HepG2 (cell line): ENCODE results near the gene CHN2. TPM values are rescaled to one million over a fixed set of nuclear protein-coding genes. Genes with fewer than 3 reads are reported as not detected.

Experiments used
- FOXA3 ChIP-seq: IDR thresholded peaks from 2 replicates; pipeline ENCODE4 v1.6.1; 2016; ENCODE audit warnings: missing genetic modification reagents, missing compliant biosample characterization
- GABPB1 ChIP-seq: IDR thresholded peaks from 2 replicates; pipeline ENCODE4 v1.6.1; 2016; ENCODE audit warnings: mild to moderate bottlenecking, missing genetic modification reagents, moderate library complexity, missing compliant biosample characterization
- HBP1 ChIP-seq: IDR thresholded peaks from 2 replicates; pipeline ENCODE4 v1.6.1; 2016; ENCODE audit warnings: low read depth, control low read depth
- ISL2 ChIP-seq: sonication (generic); formaldehyde crosslinking; IDR thresholded peaks from 2 replicates; pipeline ENCODE4 v1.5.0; 2020; ENCODE audit warnings: missing genetic modification reagents
- KAT8 ChIP-seq: IDR thresholded peaks from 2 replicates; pipeline ENCODE4 v1.6.1; 2016; ENCODE audit warnings: missing genetic modification reagents, missing compliant biosample characterization
- MAFK ChIP-seq, 2 experiments: IDR thresholded peaks in 1 of 2; conservative IDR thresholded peaks in 1 of 2; 2 replicates each; pipeline ENCODE4 v1.6.1; 2011; ENCODE audit warnings: improper control_type of control experiment in 2 of 2, low read length in 2 of 2
- PRPF4 ChIP-seq: fragments of 200-400 bp; formaldehyde crosslinking; IDR thresholded peaks from 2 replicates; pipeline ENCODE4 v1.6.1; 2016; ENCODE audit warnings: low read length, low read depth; ENCODE audit not compliant: poor library complexity, severe bottlenecking
- RBM39 ChIP-seq: fragments of 200-400 bp; formaldehyde crosslinking; IDR thresholded peaks from one replicate; pipeline ENCODE4 v1.6.1; 2018; ENCODE audit warnings: antibody characterized with exemption, mild to moderate bottlenecking, low read depth, low read length; ENCODE audit not compliant: poor library complexity, severe bottlenecking
- RXRB ChIP-seq: IDR thresholded peaks from 2 replicates; pipeline ENCODE4 v1.6.1; 2016; ENCODE audit warnings: borderline replicate concordance, missing genetic modification reagents, missing compliant biosample characterization
- SP5 ChIP-seq: IDR thresholded peaks from 2 replicates; pipeline ENCODE4 v1.6.1; 2016; ENCODE audit warnings: low read depth, borderline replicate concordance
- TEAD3 ChIP-seq: optimal IDR thresholded peaks from 2 replicates; pipeline ENCODE3; 2016; ENCODE audit warnings: borderline replicate concordance
- TP53 ChIP-seq: sonication (generic); formaldehyde crosslinking; conservative IDR thresholded peaks from 2 replicates; pipeline ENCODE4 v1.4.0; 2020; ENCODE audit warnings: missing genetic modification reagents
- ZBTB39 ChIP-seq: sonication (generic); formaldehyde crosslinking; IDR thresholded peaks from 2 replicates; pipeline ENCODE4 v1.5.0; 2020; ENCODE audit warnings: missing genetic modification reagents
- ZBTB43 ChIP-seq: sonication (generic); formaldehyde crosslinking; conservative IDR thresholded peaks from 2 replicates; pipeline ENCODE4 v1.4.0; 2020; ENCODE audit warnings: missing genetic modification reagents
- ZNF615 ChIP-seq: sonication (generic); formaldehyde crosslinking; IDR thresholded peaks from 2 replicates; pipeline ENCODE4 v1.5.0; 2020; ENCODE audit warnings: mild to moderate bottlenecking, missing genetic modification reagents, borderline replicate concordance
- ZNF644 ChIP-seq: IDR thresholded peaks from 2 replicates; pipeline ENCODE4 v1.6.1; 2016; ENCODE audit warnings: low read depth
- polyA plus RNA-seq, 8 experiments: library from polyadenylated mRNA; depleted of rRNA in 3 of 8; stranded (reverse) in 7 of 8; unstranded in 1 of 8; fragments of >200 nt; fragmentation: Illumina TruSeq in 4 of 8; extraction: Trizol in 4 of 8; gene quantifications; 2 replicates each; pipeline versions ENCODE4 v1.2.1 to v1.2.3, GENCODE V29; 2011 to 2016; ENCODE audit warnings: low read depth in 4 of 8, missing spikeins in 1 of 8, mixed read lengths in 1 of 8; ENCODE audit not compliant: insufficient read depth in 1 of 8
- total RNA-seq, 5 experiments: library from RNA; depleted of rRNA; stranded (reverse); fragments of >200 nt; fragmentation: Illumina TruSeq; extraction: Trizol; gene quantifications; 2 replicates each; pipeline ENCODE4 v1.2.3, GENCODE V29; 2016; ENCODE audit warnings: low read depth in 1 of 5
- TF ChIP-seq, protein P1 (sequence below): sonication (generic); formaldehyde crosslinking; IDR thresholded peaks from 2 replicates; pipeline ENCODE4 v1.5.1; 2020; ENCODE audit warnings: mild to moderate bottlenecking, moderate library complexity, missing genetic modification reagents
- TF ChIP-seq, protein P2 (sequence below): IDR thresholded peaks from 2 replicates; pipeline ENCODE4 v1.6.1; 2012; ENCODE audit warnings: low read depth, low read length, improper control_type of control experiment

CHN2 gene
- total and polyA plus RNA-seq, 2 of the 13 experiments (the other 11 are each of a cell fraction or from before 2014, with no cell fraction given), result 23.5 to 30.5 TPM

- TF ChIP-seq RBM39, result no peak
- TF ChIP-seq MAFK (conservative IDR thresholded peaks at IDR 0.05 in 1 of 2, IDR thresholded peaks at IDR 0.05 in 1 of 2; ENCODE audit: low read length in 2 of 2), result peak; percentile 77 to 81
- peak; percentile 27; the same call in 1 of the 2 replicates for TF ChIP-seq FOXA3 (CRISPR knock-in tag)
- TF ChIP-seq ISL2 (CRISPR knock-in tag), result 0 out of 2 replicates have a peak, but pooled peaks have one; percentile 8
- peak; percentile 54; the same call in 1 of the 2 replicates for TF ChIP-seq RXRB (CRISPR knock-in tag)
- TF ChIP-seq TP53, result no peak
- TF ChIP-seq ZNF615 (CRISPR knock-in tag), result no peak
- TF ChIP-seq GABPB1 (CRISPR knock-in tag), result peak; percentile 33; the same call in 1 of the 2 replicates
- TF ChIP-seq ZBTB43 (CRISPR knock-in tag), result no peak
- TF ChIP-seq TEAD3 (CRISPR knock-in tag), result peak; percentile 37
- peak; percentile 57; the same call in 1 of the 2 replicates for TF ChIP-seq KAT8 (CRISPR knock-in tag)
- no peak for TF ChIP-seq PRPF4
- peak; percentile 50; the same call in 1 of the 2 replicates for TF ChIP-seq ZNF644 (CRISPR knock-in tag)
- TF ChIP-seq SP5 (CRISPR knock-in tag), result 0 out of 2 replicates have a peak, but pooled peaks have one; percentile 43
- TF ChIP-seq, protein P1, sequence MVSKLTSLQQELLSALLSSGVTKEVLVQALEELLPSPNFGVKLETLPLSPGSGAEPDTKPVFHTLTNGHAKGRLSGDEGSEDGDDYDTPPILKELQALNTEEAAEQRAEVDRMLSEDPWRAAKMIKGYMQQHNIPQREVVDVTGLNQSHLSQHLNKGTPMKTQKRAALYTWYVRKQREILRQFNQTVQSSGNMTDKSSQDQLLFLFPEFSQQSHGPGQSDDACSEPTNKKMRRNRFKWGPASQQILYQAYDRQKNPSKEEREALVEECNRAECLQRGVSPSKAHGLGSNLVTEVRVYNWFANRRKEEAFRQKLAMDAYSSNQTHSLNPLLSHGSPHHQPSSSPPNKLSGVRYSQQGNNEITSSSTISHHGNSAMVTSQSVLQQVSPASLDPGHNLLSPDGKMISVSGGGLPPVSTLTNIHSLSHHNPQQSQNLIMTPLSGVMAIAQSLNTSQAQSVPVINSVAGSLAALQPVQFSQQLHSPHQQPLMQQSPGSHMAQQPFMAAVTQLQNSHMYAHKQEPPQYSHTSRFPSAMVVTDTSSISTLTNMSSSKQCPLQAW (CRISPR knock-in tag), result peak; percentile 45; the same call in 1 of the 2 replicates
- TF ChIP-seq, protein P2, sequence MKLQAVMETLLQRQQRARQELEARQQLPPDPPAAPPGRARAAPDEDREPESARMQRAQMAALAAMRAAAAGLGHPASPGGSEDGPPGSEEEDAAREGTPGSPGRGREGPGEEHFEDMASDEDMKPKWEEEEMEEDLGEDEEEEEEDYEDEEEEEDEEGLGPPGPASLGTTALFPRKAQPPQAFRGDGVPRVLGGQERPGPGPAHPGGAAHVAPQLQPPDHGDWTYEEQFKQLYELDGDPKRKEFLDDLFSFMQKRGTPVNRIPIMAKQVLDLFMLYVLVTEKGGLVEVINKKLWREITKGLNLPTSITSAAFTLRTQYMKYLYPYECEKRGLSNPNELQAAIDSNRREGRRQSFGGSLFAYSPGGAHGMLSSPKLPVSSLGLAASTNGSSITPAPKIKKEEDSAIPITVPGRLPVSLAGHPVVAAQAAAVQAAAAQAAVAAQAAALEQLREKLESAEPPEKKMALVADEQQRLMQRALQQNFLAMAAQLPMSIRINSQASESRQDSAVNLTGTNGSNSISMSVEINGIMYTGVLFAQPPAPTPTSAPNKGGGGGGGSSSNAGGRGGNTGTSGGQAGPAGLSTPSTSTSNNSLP, result peak; percentile 19; the same call in 1 of the 2 replicates
- TF ChIP-seq ZBTB39 (CRISPR knock-in tag), result no peak
- TF ChIP-seq HBP1 (CRISPR knock-in tag), result no peak
These were observed 181.3 kb downstream of the CHN2 start (continued) for GRCh38 chr7:29375641-29376562.
